Naive thymus-derived CD4-positive, alpha-beta T cell (primary cell): ENCODE measurements around the gene LRRC75B. TPM values are rescaled to one million over a fixed set of nuclear protein-coding genes. Genes with fewer than 3 reads are reported as not detected.

Experiments used
- ATAC-seq: fragments of 150-1000 bp; cut with Tn5 transposase; 2 replicates; pipeline ENCODE4 v1.10.0; 2021; ENCODE audit warnings: mild to moderate bottlenecking, moderate library complexity
- CTCF ChIA-PET: fragments of 350-600 bp; sonication (Branson Sonifier 250); formaldehyde crosslinking; loops from one replicate; lab custom pipeline; 2021; ENCODE audit warnings: antibody characterized with exemption; lab: Charles Lee
- POLR2A ChIA-PET: fragments of 350-600 bp; sonication (Branson Sonifier 250); formaldehyde crosslinking; loops from one replicate; lab custom pipeline; 2021; ENCODE audit warnings: antibody characterized with exemption, inconsistent platforms; lab: Charles Lee
- DNase-seq, 9 donors: peaks; one replicate each; pipeline versions ENCODE4 v3.0.0 to v3.0.0-alpha.2; 2020 to 2022; ENCODE audit warnings: mixed read lengths in 1 of 9
- H3K27ac ChIP-seq: one replicate; pipeline ENCODE4 v1.7.0; 2013; ENCODE audit warnings: mild to moderate bottlenecking, low read depth, low read length, moderate library complexity
- H3K27me3 ChIP-seq, 2 donors: one replicate each; pipeline ENCODE4 v1.7.0; 2013; ENCODE audit warnings: low read length in 2 of 2, mild to moderate bottlenecking in 2 of 2, moderate library complexity in 2 of 2; ENCODE audit not compliant: control insufficient read depth in 2 of 2, insufficient read depth in 2 of 2
- H3K36me3 ChIP-seq, 3 experiments: 1 replicate in 2 of 3; 2 replicates in 1 of 3; pipeline ENCODE4 v1.7.0; 2013; ENCODE audit warnings: low read length in 3 of 3, mild to moderate bottlenecking in 3 of 3, moderate library complexity in 1 of 3; ENCODE audit not compliant: insufficient read depth in 3 of 3, control insufficient read depth in 2 of 3
- H3K4me1 ChIP-seq, 2 donors: one replicate each; pipeline ENCODE4 v1.7.0; 2013; ENCODE audit warnings: low read length in 2 of 2, mild to moderate bottlenecking in 2 of 2, moderate library complexity in 1 of 2; ENCODE audit not compliant: control insufficient read depth in 2 of 2, insufficient read depth in 2 of 2
- H3K4me3 ChIP-seq: 2 replicates; pipeline ENCODE4 v1.7.0; 2013; ENCODE audit warnings: mild to moderate bottlenecking, low read length
- H3K9me3 ChIP-seq, 3 experiments: 1 replicate in 2 of 3; 2 replicates in 1 of 3; pipeline ENCODE4 v1.7.0; 2013; ENCODE audit warnings: low read length in 3 of 3; ENCODE audit not compliant: control insufficient read depth in 2 of 3
- H3K27ac Mint-ChIP-seq, 9 donors: one replicate each; pipeline ENCODE4 v1.8.0; 2020 to 2022; ENCODE audit warnings: mixed read lengths in 9 of 9, mild to moderate bottlenecking in 8 of 9, moderate library complexity in 5 of 9, inconsistent platforms in 2 of 9
- H3K27me3 Mint-ChIP-seq, 5 donors: one replicate each; pipeline ENCODE4 v1.8.0; 2021 to 2022; ENCODE audit warnings: mixed read lengths in 5 of 5, mild to moderate bottlenecking in 1 of 5
- H3K36me3 Mint-ChIP-seq, 5 donors: one replicate each; pipeline ENCODE4 v1.8.0; 2020 to 2022; ENCODE audit warnings: mixed read lengths in 5 of 5, mild to moderate bottlenecking in 3 of 5, inconsistent platforms in 1 of 5
- H3K4me1 Mint-ChIP-seq, 7 donors: one replicate each; pipeline ENCODE4 v1.8.0; 2020 to 2022; ENCODE audit warnings: mixed read lengths in 7 of 7, mild to moderate bottlenecking in 3 of 7, inconsistent platforms in 1 of 7
- H3K4me3 Mint-ChIP-seq, 10 donors: one replicate each; pipeline ENCODE4 v1.8.0; 2020 to 2022; ENCODE audit warnings: mild to moderate bottlenecking in 10 of 10, mixed read lengths in 10 of 10, moderate library complexity in 6 of 10, inconsistent platforms in 2 of 10
- H3K9me3 Mint-ChIP-seq, 11 donors: one replicate each; pipeline ENCODE4 v1.8.0; 2020 to 2022; ENCODE audit warnings: mixed read lengths in 11 of 11, mild to moderate bottlenecking in 4 of 11, inconsistent platforms in 1 of 11, moderate library complexity in 1 of 11
- intact Hi-C, 2 donors: fragments of 100-400 bp; cut with micrococcal nuclease; formaldehyde crosslinking; loops; one replicate each; pipeline ENCODE4 v1.15.1; 2023
- polyA plus RNA-seq, 2 donors: library from polyadenylated mRNA; unstranded; fragments of 300-500 nt; fragmentation: Illumina TruSeq; gene quantifications; one replicate each; pipeline ENCODE4 v1.2.3, GENCODE V29; 2021
- total RNA-seq, 6 experiments: library from RNA in 5 of 6; stranded (reverse) in 5 of 6; gene quantifications; 1 replicate in 5 of 6; 2 replicates in 1 of 6; pipeline ENCODE4 v1.2.3 and lab custom pipeline; 2021 to 2026

LRRC75B gene
- total and polyA plus RNA-seq, 7 experiments from 2014 or later, result 2.4 to 2.5 TPM; not detected in 5

DNA sequence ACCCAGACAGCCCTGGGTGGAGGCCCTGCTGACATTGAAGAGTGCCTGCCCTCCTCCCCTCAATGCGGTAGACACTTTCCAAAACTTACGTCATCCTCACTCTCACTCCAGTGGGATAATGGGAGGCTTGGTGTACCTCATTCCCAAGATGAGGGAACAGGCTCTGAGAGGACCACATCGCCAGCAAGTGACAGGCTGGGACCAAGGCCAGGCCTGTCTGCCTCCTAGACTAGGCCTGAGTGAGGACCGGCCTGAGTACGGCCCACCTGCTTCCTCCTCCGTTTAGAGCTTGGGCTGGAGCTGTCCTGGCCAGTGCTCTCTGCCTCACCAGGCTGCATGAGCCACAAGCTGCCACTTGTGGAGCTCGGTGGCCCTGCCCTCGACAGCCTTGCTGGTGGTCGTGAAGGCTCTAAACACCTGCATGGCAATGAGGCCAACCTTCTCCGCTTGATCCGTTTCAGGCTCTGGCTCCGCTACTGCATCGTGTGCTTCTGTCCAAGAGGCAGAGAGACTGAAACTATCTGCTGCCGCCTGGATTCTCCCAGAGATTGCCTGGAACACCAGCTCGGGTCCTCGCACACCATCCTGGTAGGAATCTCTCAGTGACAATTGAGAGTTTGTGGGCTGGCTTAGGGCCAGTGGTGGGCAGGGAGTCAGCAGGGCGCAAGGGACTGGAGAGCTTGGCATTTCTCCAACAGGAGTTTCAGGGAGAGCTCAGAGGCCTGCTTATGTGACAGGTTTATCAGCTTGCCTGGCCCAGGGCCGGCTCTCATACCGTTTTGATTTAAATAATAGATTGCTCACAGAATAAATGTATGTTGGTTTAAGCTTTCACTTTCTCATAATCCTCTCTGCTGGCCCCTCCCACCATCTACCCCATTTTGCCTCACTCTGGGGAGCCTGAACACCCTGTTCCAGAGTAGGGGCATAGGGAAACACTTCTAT is 9.4 kb downstream of the LRRC75B start:
- intact Hi-C loops, result no loop called here
- CTCF ChIA-PET, result no interaction called here
- Mint-ChIP-seq H3K36me3 (peaks cover 0 to 2% (median 0%) of the 10 kb centered on the region in 5 donors), H3K4me1 (peaks cover 0 to 6% (median 0%) of the 10 kb centered on the region in 7 donors), H3K9me3 (no peaks in the 10 kb centered on the region), H3K4me3 (no peak overlapping the region), H3K27me3 (no peaks in the 10 kb centered on the region), H3K27ac (no peak overlapping the region)
- Histone ChIP-seq H3K4me3 (no peak overlapping the region), H3K4me1 (no peaks in the 10 kb centered on the region), H3K27me3 (no peaks in the 10 kb centered on the region), H3K9me3 (no peaks in the 10 kb centered on the region), H3K36me3 (peaks cover 0 to 4% (median 0%) of the 10 kb centered on the region in 3 experiments), H3K27ac (no peak overlapping the region)
- POLR2A ChIA-PET, result interaction anchor here (0.9 kb wide), 1 partner anchor 14 kb away, joined by 3 read pairs; no protein-coding TSS in a partner anchor
- DNase-seq (no peak), ATAC-seq (no peak)

GRCh38 chr22:24582056-24582814 is 10.6 kb downstream of the LRRC75B start:
- Histone ChIP-seq H3K27me3 (no peaks in the 10 kb centered on the region), H3K4me3 (no peak overlapping the region), H3K9me3 (no peaks in the 10 kb centered on the region), H3K27ac (no peak overlapping the region), H3K4me1 (no peaks in the 10 kb centered on the region), H3K36me3 (peaks cover 0 to 4% (median 0%) of the 10 kb centered on the region in 3 experiments)
- intact Hi-C loops, result no loop called here
- Mint-ChIP-seq H3K36me3 (peaks cover 0 to 2% (median 0%) of the 10 kb centered on the region in 5 donors), H3K4me1 (peaks cover 0 to 6% (median 0%) of the 10 kb centered on the region in 7 donors), H3K27ac (peak overlapping the region in 1 of 9 donors; percentile 43), H3K4me3 (no peak overlapping the region), H3K9me3 (no peaks in the 10 kb centered on the region), H3K27me3 (no peaks in the 10 kb centered on the region)
- no peak for DNase-seq
- ChIA-PET POLR2A (no interaction called here), CTCF (no interaction called here)
- no peak for ATAC-seq

- H3K36me3 ChIP-seq, result peaks cover 0 to 9% (median 0%) of the 10 kb centered on the region in 3 experiments
- Mint-ChIP-seq H3K27ac (peak overlapping the region in 3 of 9 donors; percentile 4 to 57 (median 20)), H3K4me1 (peaks cover 0 to 6% (median 0%) of the 10 kb centered on the region in 7 donors), H3K27me3 (no peaks in the 10 kb centered on the region), H3K36me3 (peaks cover 0 to 6% (median 2%) of the 10 kb centered on the region in 5 donors), H3K9me3 (no peaks in the 10 kb centered on the region), H3K4me3 (no peak overlapping the region)
- ChIA-PET CTCF (no interaction called here), POLR2A (no interaction called here)
- no peak overlapping the region for H3K27ac ChIP-seq
- DNase-seq (no peak), ATAC-seq (no peak)
- no peaks in the 10 kb centered on the region for H3K27me3 ChIP-seq
- intact Hi-C loops, result no loop called here
- no peaks in the 10 kb centered on the region for H3K4me1 ChIP-seq
- no peaks in the 10 kb centered on the region for H3K9me3 ChIP-seq
- no peak overlapping the region for H3K4me3 ChIP-seq
Measured at GRCh38 chr22:24580276-24580675, 12.6 kb downstream of the LRRC75B start.

GRCh38 chr22:24579258-24579601 is 13.6 kb downstream of the LRRC75B start:
- no peaks in the 10 kb centered on the region for H3K27me3 Mint-ChIP-seq
- Histone ChIP-seq H3K4me1 (no peaks in the 10 kb centered on the region), H3K27me3 (no peaks in the 10 kb centered on the region), H3K4me3 (no peak overlapping the region), H3K9me3 (no peaks in the 10 kb centered on the region), H3K36me3 (peaks cover 0 to 18% (median under 1%) of the 10 kb centered on the region in 3 experiments), H3K27ac (no peak overlapping the region)
- H3K27ac Mint-ChIP-seq, result peak overlapping the region in 4 of 9 donors; percentile 0 to 24 (median 2)
- ChIA-PET POLR2A (no interaction called here), CTCF (no interaction called here)
- no peak overlapping the region for H3K4me3 Mint-ChIP-seq
- intact Hi-C loops, result no loop called here
- peaks cover 0 to 6% (median 0%) of the 10 kb centered on the region in 7 donors for H3K4me1 Mint-ChIP-seq
- peaks cover 0 to 17% (median 10%) of the 10 kb centered on the region in 5 donors for H3K36me3 Mint-ChIP-seq
- DNase-seq, result no peak
- no peaks in the 10 kb centered on the region for H3K9me3 Mint-ChIP-seq
- no peak for ATAC-seq

- H3K27me3 Mint-ChIP-seq, result no peaks in the 10 kb centered on the region
- Histone ChIP-seq H3K36me3 (peaks cover 0 to 24% (median 6%) of the 10 kb centered on the region in 3 experiments), H3K27me3 (no peaks in the 10 kb centered on the region), H3K4me3 (no peak overlapping the region), H3K4me1 (no peaks in the 10 kb centered on the region), H3K9me3 (no peaks in the 10 kb centered on the region), H3K27ac (no peak overlapping the region)
- peaks cover 0 to 20% (median 12%) of the 10 kb centered on the region in 5 donors for H3K36me3 Mint-ChIP-seq
- intact Hi-C loops, result loop anchor here in 1 of 2 donors (1.0 kb wide), 1 partner anchor 14 kb away; no protein-coding TSS in a partner anchor
- ATAC-seq (no peak), DNase-seq (no peak)
- ChIA-PET CTCF (no interaction called here), POLR2A (no interaction called here)
- peak overlapping the region in 8 of 9 donors; percentile 3 to 77 (median 54) for H3K27ac Mint-ChIP-seq
- H3K4me3 Mint-ChIP-seq, result no peak overlapping the region
- peaks cover 0 to 1% (median 0%) of the 10 kb centered on the region in 7 donors for H3K4me1 Mint-ChIP-seq
- no peaks in the 10 kb centered on the region for H3K9me3 Mint-ChIP-seq
Measured at GRCh38 chr22:24578355-24579257, 14.3 kb downstream of the LRRC75B start.

DNA sequence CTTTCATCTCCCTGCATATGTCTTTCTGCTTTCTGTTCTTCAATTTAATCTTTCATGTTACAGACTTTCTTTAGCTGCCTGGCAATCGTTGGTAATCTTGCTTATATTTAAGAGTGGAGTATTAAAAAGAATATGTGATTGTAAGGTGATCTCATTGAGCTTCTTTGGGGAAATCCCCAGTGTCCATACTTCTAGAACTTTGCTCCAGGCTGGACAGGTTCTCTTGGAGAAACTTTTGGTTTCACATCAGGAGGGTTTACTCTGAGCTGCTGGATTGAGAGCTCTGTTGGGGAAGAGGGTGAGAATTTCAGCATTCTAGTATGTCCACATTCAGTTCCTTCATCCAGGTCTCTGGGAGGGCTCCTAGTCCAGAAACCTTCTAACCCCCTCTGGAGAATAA is 16.1 kb downstream of the LRRC75B start:
- intact Hi-C loops, result no loop called here
- no peak for ATAC-seq
- H3K9me3 ChIP-seq, result no peaks in the 10 kb centered on the region
- no peaks in the 10 kb centered on the region for H3K27me3 ChIP-seq
- POLR2A ChIA-PET, result no interaction called here
- CTCF ChIA-PET, result no interaction called here
- no peaks in the 10 kb centered on the region for H3K4me1 ChIP-seq
- peaks cover 6 to 42% (median 7%) of the 10 kb centered on the region in 3 experiments for H3K36me3 ChIP-seq
- no peak for DNase-seq
- Mint-ChIP-seq H3K27ac (peak overlapping the region in 2 of 9 donors; percentile 8 to 20), H3K36me3 (peaks cover 5 to 36% (median 22%) of the 10 kb centered on the region in 5 donors), H3K4me1 (no peaks in the 10 kb centered on the region), H3K9me3 (no peaks in the 10 kb centered on the region), H3K27me3 (no peaks in the 10 kb centered on the region), H3K4me3 (no peak overlapping the region)
- H3K27ac ChIP-seq, result no peak overlapping the region
- no peak overlapping the region for H3K4me3 ChIP-seq
